Cardiac muscle cell (in vitro differentiated cells and primary cell): ENCODE results near the gene LRTM1. TPM values are rescaled to one million over a fixed set of nuclear protein-coding genes. Genes with fewer than 3 reads are reported as not detected.
A peak's percentile ranks its signal among the peaks of the same experiment; 100 is the strongest.

Source experiments
- DNase-seq, 2 donors: peaks; one replicate each; pipeline versions ENCODE4 v3.0.0 to v3.0.0-alpha.2; 2010 to 2017; ENCODE audit warnings: low read depth in 1 of 2, low spot score in 1 of 2
- H3K27ac ChIP-seq: fragments of 200-600 bp; sonication (generic); 2 replicates; pipeline ENCODE4 v1.5.1; 2016
- H3K27me3 ChIP-seq: fragments of 200-600 bp; sonication (generic); 2 replicates; pipeline ENCODE4 v1.6.0; 2016; ENCODE audit warnings: control low read depth
- H3K36me3 ChIP-seq: fragments of 200-600 bp; sonication (generic); 2 replicates; pipeline ENCODE4 v1.5.1; 2016; ENCODE audit warnings: control low read depth
- H3K4me1 ChIP-seq: fragments of 200-600 bp; sonication (generic); 2 replicates; pipeline ENCODE4 v1.8.1; 2017; ENCODE audit warnings: low read depth, mild to moderate bottlenecking, mixed run types
- H3K4me3 ChIP-seq: fragments of 200-600 bp; sonication (generic); 2 replicates; pipeline ENCODE4 v1.5.1; 2016; ENCODE audit warnings: mild to moderate bottlenecking
- H3K9me3 ChIP-seq: fragments of 200-600 bp; sonication (generic); 2 replicates; pipeline ENCODE4 v1.5.1; 2017; ENCODE audit warnings: low read depth, mild to moderate bottlenecking, control low read depth
- CTCF ChIP-seq: IDR thresholded peaks from 2 replicates; pipeline ENCODE4 v1.5.1; 2012; ENCODE audit warnings: low read depth, mild to moderate bottlenecking, low read length
- polyA plus RNA-seq: library from polyadenylated mRNA; unstranded; fragments of >200 nt; fragmentation: Nextera tagmentation; extraction: Ambion mirVana; gene quantifications from 2 replicates; pipeline ENCODE4 v1.2.1, GENCODE V29; 2016
- total RNA-seq: library from RNA; depleted of rRNA; stranded (reverse); fragments of >200 nt; gene quantifications from 2 replicates; pipeline ENCODE4 v1.2.3, GENCODE V29; 2016

LRTM1 gene
- total and polyA plus RNA-seq, 2 experiments from 2014 or later, result 0.13 TPM; not detected in 1

- no peaks in the 10 kb centered on the region for H3K27me3 ChIP-seq
- H3K9me3 ChIP-seq, result no peaks in the 10 kb centered on the region
- no peak overlapping the region for H3K4me3 ChIP-seq
- H3K27ac ChIP-seq, result no peak overlapping the region
- H3K4me1 ChIP-seq, result peaks cover 10% of the 10 kb centered on the region
- no peak for TF ChIP-seq CTCF
- DNase-seq, result no peak
- H3K36me3 ChIP-seq, result no peaks in the 10 kb centered on the region
These were observed 32.2 kb downstream of the LRTM1 start for GRCh38 chr3:54895613-54896012.

- no peaks in the 10 kb centered on the region for H3K27me3 ChIP-seq
- no peak for DNase-seq
- no peak overlapping the region for H3K27ac ChIP-seq
- TF ChIP-seq CTCF, result no peak
- H3K9me3 ChIP-seq, result no peaks in the 10 kb centered on the region
- peaks cover 9% of the 10 kb centered on the region for H3K4me1 ChIP-seq
- H3K4me3 ChIP-seq, result no peak overlapping the region
- H3K36me3 ChIP-seq, result no peaks in the 10 kb centered on the region
These were observed 35.7 kb downstream of the LRTM1 start for GRCh38 chr3:54892168-54892567.

GRCh38 chr3:54891540-54891897 is 36.3 kb downstream of the LRTM1 start:
- no peaks in the 10 kb centered on the region for H3K36me3 ChIP-seq
- peak; percentile 46 to 95 for DNase-seq
- H3K27ac ChIP-seq, result no peak overlapping the region
- H3K9me3 ChIP-seq, result no peaks in the 10 kb centered on the region
- no peak overlapping the region for H3K4me3 ChIP-seq
- peak; percentile 64 for TF ChIP-seq CTCF
- peaks cover 9% of the 10 kb centered on the region for H3K4me1 ChIP-seq
- H3K27me3 ChIP-seq, result no peaks in the 10 kb centered on the region

- Histone ChIP-seq H3K27ac (no peak overlapping the region), H3K4me3 (no peak overlapping the region), H3K9me3 (no peaks in the 10 kb centered on the region), H3K36me3 (no peaks in the 10 kb centered on the region), H3K4me1 (peaks cover 9% of the 10 kb centered on the region), H3K27me3 (no peaks in the 10 kb centered on the region)
- no peak for TF ChIP-seq CTCF
- no peak for DNase-seq
These were observed 38.1 kb downstream of the LRTM1 start for GRCh38 chr3:54889731-54890130.

GRCh38 chr3:54888873-54889272 is 39.0 kb downstream of the LRTM1 start:
- no peaks in the 10 kb centered on the region for H3K27me3 ChIP-seq
- TF ChIP-seq CTCF, result no peak
- no peaks in the 10 kb centered on the region for H3K9me3 ChIP-seq
- H3K27ac ChIP-seq, result no peak overlapping the region
- DNase-seq, result peak in 1 of 2 donors; percentile 61
- H3K4me3 ChIP-seq, result no peak overlapping the region
- H3K4me1 ChIP-seq, result peaks cover 9% of the 10 kb centered on the region
- H3K36me3 ChIP-seq, result no peaks in the 10 kb centered on the region

GRCh38 chr3:54888162-54888561 is 39.7 kb downstream of the LRTM1 start:
- H3K36me3 ChIP-seq, result no peaks in the 10 kb centered on the region
- no peak for TF ChIP-seq CTCF
- H3K4me1 ChIP-seq, result peaks cover 9% of the 10 kb centered on the region
- no peaks in the 10 kb centered on the region for H3K9me3 ChIP-seq
- DNase-seq, result no peak
- no peaks in the 10 kb centered on the region for H3K27me3 ChIP-seq
- H3K27ac ChIP-seq, result no peak overlapping the region
- H3K4me3 ChIP-seq, result no peak overlapping the region
